SK-MEL-5 (cell line): Measurements from ENCODE around the gene CNTN4. TPM values are rescaled to one million over a fixed set of nuclear protein-coding genes. Genes with fewer than 3 reads are reported as not detected.

Experiments used
- DNase-seq: peaks from one replicate; pipeline ENCODE4 v3.0.0-alpha.2; 2016; ENCODE audit warnings: low read depth, low spot score
- in situ Hi-C: cut with HindIII; loops from 2 replicates; pipeline ENCODE4 v1.10.0; 2016; ENCODE audit warnings: low sequenced_read_pairs, high pct_unique_total_duplicates, low pct_unique_long_range_greater_than_20kb
- total RNA-seq: library from RNA; depleted of rRNA; stranded (reverse); fragments of >200 nt; shearing (Covaris generic); gene quantifications from 2 replicates; pipeline ENCODE4 v1.2.3, GENCODE V29; 2014

The CNTN4 gene
- total RNA-seq, 1 experiment from 2014 or later: not detected

GRCh38 chr3:2133146-2133545, 34.5 kb downstream of the CNTN4 start:
- in situ Hi-C loops: no loop called here
- no peak for DNase-seq

DNA sequence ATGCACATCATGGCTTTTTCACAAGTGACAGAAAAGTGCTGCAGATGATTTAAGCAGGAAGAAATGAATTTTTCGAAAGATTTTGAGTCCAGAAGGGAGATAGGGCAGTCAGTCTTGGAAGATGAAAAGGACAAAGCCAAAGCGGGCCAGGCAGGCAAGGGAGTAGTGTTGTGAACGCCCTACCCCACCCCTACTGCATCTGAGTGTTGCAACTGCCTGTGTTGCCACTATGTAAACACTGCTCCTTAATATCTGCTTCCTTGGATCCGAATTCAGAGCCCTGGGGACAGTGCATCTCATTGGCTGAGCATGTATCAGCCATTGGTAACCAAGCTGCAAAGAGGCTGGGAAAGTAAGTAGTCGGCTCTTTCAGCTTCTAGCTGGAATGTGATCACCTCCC, 39.0 kb downstream of the CNTN4 start:
- no peak for DNase-seq
- in situ Hi-C loops: no loop called here

GRCh38 chr3:2141482-2141881, 42.8 kb downstream of the CNTN4 start:
- DNase-seq: no peak
- in situ Hi-C loops: no loop called here

DNA sequence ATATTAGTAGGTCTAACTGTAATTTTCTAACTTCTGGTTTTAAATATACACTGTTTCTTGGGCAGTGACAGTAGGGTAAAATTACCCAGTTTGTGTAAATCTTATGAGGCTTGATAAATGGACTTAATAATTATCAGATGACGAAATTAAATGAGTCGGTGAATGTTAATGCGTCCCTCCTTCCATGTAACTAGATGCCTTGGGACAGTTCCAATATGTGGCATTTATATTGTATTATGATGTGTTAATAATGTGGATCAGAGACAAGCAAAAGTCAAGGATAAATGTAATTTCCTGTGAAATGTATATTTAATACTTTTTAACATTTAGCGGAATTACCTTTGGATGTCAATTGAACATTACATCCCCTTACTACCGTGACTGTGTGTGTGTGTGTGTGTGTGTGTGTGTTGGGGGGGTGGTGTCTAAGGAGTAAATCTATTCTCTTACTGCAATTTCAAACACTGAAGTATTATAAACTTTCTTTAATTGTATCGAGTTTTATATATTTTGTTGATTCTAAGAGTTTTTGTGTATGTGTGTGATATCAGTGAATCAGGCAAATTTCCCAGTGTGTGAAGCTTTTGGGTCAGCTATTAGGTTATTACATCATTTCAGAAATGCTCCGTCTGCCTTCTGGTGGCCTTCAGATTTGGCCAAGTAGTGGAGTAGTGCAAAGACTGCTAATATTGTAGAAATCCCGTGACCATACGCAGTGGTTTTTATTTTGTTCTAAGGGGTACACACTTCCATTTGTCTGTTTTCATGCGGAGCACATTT, 50.1 kb downstream of the CNTN4 start:
- in situ Hi-C loops: no loop called here

DNA sequence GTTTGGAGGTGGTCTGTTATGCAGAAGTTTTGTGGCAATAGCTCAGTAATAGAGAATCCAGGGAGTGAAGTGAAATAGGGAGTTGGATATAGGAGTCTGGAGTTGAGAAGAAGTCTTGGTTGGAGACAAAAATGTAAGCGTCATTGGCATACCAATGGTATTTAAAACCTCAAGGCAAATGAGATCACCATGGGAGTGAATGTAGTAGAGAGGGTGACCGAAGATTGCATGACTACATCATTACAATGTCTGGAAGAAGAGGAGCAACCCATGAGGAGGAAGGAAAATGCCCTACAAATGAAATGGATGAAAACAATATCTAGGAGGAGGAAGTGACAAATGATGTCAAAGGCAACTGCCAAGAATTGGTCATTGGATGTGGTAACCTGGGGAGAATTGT, 54.4 kb downstream of the CNTN4 start:
- DNase-seq: no peak
- in situ Hi-C loops: no loop called here

More for the DNA sequence above, 50.1 kb downstream of the CNTN4 start:
- no peak for DNase-seq

DNA sequence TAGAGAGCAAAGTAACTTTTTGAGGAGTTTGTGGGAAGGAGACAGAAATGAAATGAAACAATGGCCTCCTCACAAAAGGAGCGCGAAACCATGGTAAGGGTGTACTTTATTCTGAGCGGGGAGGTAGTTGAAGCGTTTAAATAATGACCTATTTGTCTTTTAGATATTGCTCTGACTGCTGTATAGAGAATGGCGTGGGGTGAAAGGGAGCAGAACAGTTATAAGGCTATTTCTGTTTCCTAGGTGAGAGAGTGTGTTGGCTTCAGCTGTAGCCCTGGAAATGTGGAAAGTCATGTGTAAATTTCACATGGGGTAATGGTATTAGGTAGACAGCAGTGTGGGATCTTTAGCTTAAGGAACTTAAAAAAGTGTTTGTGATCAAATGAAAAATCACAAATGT, 54.9 kb downstream of the CNTN4 start:
- in situ Hi-C loops: no loop called here
- DNase-seq: no peak

GRCh38 chr3:2154621-2155020, 56.0 kb downstream of the CNTN4 start:
- in situ Hi-C loops: no loop called here
- no peak for DNase-seq

DNA sequence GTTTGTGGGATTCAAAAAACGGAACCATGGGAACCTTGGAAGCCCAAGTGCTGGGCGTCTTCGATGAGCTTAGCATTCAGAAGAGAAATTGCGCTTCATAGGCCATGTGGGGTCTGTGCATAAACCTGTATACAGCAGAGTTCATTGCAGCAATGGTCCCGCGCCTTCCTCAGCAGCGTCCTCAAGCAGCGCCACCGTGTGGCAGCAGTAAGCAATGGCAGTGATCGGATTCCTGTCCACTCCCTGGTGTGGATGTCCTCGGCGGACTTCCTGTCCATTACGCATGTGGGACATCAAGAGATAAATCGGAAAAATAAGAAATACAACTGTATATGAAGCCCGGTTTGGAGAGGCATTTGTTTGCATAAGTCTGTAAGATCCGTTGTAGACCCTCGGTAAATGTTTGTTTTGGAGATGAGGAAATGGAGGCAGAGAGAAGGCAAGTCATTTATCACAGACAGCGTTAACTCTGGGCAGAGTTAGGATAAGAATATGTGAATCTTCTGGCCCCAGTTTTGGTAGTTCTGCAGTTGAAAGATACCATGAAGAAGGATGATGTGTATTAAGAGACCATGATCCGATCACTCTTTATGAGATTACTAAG, 57.7 kb downstream of the CNTN4 start:
- in situ Hi-C loops: no loop called here
- peak; percentile 69 for DNase-seq

GRCh38 chr3:2158828-2159227, 60.2 kb downstream of the CNTN4 start:
- in situ Hi-C loops: no loop called here
- no peak for DNase-seq

GRCh38 chr3:2166552-2166951, 67.9 kb downstream of the CNTN4 start:
- DNase-seq: peak; percentile 54
- in situ Hi-C loops: no loop called here

DNA sequence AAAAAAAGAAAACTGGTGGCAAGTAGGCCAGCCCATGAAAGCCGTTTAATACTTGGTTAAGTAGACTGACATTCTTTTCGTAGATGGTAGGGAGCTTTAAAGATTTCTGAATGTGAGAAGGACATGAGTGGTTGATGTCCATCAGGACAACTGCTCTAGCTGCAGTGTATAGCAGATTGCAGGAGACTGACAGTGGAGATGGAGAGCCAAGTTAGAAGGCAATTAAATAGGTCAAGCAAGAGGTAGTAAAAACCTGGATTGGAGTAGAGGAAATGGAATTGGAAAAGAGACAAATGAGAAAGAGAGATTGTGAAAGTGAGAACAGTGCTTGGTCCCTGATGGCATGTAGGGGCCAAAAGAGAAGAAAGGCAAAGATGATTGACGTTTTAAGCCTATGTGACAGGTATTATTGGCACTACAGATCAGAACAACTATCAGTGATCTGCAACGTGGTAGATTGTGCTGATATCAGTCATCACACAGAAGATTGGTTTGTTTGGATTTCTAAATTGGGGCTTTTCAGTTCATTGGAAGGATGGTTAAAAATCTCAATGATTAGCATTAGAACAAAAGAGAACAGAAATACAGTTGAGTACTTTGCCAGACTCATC, 74.0 kb downstream of the CNTN4 start:
- no peak for DNase-seq
- in situ Hi-C loops: no loop called here

DNA sequence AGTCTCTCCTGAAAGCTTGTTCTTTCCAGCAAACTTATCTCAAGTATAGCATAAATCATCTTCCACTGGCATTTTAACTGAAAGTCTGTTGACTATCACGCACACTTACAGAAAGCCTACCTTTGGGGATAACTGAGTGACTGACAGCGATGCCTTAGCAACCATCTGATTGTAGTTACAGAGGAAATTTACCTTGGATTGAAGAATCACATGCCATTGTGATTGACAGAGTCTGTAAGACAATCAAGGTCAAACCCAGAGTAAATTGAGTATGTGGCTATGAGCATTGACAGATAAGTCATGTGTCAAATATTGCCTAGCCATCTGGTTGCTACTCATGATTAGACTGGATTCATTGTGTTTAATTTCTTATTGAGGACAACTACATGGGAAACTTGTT, 82.0 kb downstream of the CNTN4 start:
- in situ Hi-C loops: no loop called here
- no peak for DNase-seq

GRCh38 chr3:2198776-2199279, 100.2 kb downstream of the CNTN4 start:
- peak; percentile 7 for DNase-seq
- in situ Hi-C loops: no loop called here

DNA sequence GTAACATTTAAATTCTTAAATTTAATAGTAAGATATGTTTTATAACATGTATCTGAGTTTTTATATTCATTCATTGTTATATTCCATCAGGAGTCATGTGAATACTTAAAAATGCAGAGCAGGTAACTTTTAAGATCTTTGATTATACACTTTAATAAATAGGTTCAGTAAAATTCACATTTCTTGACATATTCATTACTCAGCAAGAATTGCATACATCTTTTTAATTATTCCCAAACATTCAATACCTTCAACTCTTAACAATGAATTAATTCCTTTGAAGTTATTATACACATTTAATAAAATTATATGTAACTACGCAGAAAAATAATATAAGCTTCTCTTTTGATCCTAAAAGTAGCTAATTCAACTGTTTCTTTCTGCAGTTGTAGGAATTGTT, 105.4 kb downstream of the CNTN4 start:
- DNase-seq: no peak
- in situ Hi-C loops: no loop called here

DNA sequence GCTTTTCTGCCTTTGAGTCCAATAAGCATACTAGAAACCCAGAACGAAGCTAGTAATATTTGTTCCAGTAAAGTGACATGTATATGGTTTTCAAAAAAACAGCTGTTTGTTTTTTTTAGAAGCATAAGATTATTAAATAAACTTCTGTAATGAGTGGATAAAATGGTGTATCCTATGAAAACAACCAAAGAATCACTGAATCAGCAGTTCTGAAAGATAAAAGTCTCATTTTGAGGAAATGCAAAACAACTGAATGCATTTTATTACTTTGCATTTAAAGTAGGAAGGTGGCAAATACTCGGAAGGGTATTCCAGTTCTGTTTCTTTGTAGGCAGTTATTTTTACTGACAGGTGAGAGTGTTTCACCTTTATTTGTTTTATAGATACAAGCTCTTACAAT, 107.0 kb downstream of the CNTN4 start:
- in situ Hi-C loops: no loop called here
- DNase-seq: no peak

DNA sequence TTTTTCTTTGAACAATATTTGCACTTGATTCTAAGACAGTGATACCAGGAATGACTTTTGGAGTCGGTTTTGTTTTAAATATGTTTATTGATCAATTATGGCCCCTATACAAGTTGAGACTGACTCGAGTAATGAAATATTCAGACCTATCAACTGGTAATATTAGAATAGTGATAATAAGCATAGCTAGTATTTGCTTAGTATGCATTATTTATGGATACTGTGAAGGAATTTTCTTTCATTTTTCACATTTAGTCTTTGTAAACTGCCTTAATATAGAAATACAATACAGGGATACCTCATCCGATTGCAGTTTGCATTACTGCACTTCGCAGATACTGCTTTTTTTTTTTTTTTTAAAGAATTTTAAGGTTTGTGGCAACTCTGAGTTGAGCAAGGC, 107.9 kb downstream of the CNTN4 start:
- in situ Hi-C loops: no loop called here
- DNase-seq: no peak

GRCh38 chr3:2211568-2211967, 112.9 kb downstream of the CNTN4 start:
- in situ Hi-C loops: no loop called here
- no peak for DNase-seq

DNA sequence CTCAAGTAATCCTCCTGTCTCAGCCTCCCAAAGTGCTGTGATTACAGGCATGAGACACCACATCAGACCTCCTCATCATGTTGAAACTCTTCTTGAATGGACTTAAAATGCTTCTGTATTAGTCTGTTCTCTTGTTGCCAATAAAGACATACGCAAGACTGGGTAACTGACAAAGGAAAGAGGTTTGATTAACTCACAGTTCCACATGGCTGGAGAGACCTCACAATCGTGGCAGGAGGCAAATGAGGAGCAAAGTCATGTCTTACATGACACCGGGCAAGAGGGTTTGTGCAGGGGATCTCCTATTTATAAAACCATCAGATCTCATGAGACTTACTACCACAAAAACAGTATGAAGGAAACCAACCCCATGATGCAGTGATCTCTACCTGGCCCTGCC, 113.5 kb downstream of the CNTN4 start:
- in situ Hi-C loops: no loop called here
- no peak for DNase-seq

DNA sequence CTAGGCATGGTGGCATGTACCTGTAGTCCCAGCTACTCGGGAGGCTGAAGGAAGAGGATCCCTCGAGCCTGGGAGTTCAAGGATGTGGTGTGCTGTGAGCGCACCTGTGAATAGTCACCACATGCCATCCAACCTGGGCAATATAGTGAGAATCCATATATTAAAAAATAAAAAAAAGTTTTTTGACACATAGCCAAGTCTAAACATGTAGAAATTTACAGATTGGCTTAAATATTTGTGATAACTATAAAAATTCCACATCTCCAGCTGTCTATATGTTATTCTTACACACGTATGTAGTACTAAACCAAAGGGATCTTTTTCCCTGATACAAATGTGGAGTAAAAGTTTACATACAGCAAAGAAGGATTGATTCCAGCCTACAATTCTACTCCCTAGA, 119.7 kb downstream of the CNTN4 start:
- in situ Hi-C loops: no loop called here

More for the DNA sequence above, 119.7 kb downstream of the CNTN4 start:
- DNase-seq: no peak
